K562 (cell line): ENCODE results near the gene FYB1. TPM values are rescaled to one million over a fixed set of nuclear protein-coding genes. Genes with fewer than 3 reads are reported as not detected.

Experiments
- DEAF1 ChIP-seq: fragments of 450-650 bp; formaldehyde crosslinking; IDR thresholded peaks from 2 replicates; pipeline ENCODE4 v1.4.0; 2020; ENCODE audit warnings: mild to moderate bottlenecking, moderate library complexity
- HDAC1 ChIP-seq, 2 experiments: fragments of 450-650 bp; IDR thresholded peaks; 2 replicates each; pipeline ENCODE4 v1.6.1; 2016 to 2017; ENCODE audit warnings: inconsistent platforms in 1 of 2, mild to moderate bottlenecking in 1 of 2, moderate library complexity in 1 of 2
- JUND ChIP-seq, 2 experiments: IDR thresholded peaks; 2 replicates in 1 of 2; 3 replicates in 1 of 2; pipeline ENCODE4 v1.6.1; 2011; ENCODE audit warnings: borderline replicate concordance in 2 of 2, low read depth in 2 of 2, low read length in 2 of 2, improper control_type of control experiment in 1 of 2, missing biosample characterization in 1 of 2, missing genetic modification characterization in 1 of 2, missing genetic modification reagents in 1 of 2
- KAT7 ChIP-seq: sonication (generic); formaldehyde crosslinking; IDR thresholded peaks from 2 replicates; pipeline ENCODE4 v1.8.0; 2022; ENCODE audit warnings: missing genetic modification reagents, mild to moderate bottlenecking, borderline replicate concordance
- KDM5B ChIP-seq: fragments of 200-600 bp; sonication (generic); IDR thresholded peaks from 2 replicates; pipeline ENCODE4 v1.6.1; 2012; ENCODE audit warnings: low read depth, mild to moderate bottlenecking, moderate library complexity, low read length, control low read depth, inconsistent platforms; ENCODE audit not compliant: insufficient replicate concordance
- LARP7 ChIP-seq: fragments of 450-650 bp; IDR thresholded peaks from 2 replicates; pipeline ENCODE4 v1.6.1; 2016
- MTA3 ChIP-seq: fragments of 450-650 bp; formaldehyde crosslinking; IDR thresholded peaks from 2 replicates; pipeline ENCODE4 v1.6.1; 2017; ENCODE audit warnings: mild to moderate bottlenecking, borderline replicate concordance
- POLR3G ChIP-seq: IDR thresholded peaks from 2 replicates; pipeline ENCODE4 v1.6.1; 2011; ENCODE audit not compliant: insufficient read length, insufficient replicate concordance; ENCODE audit errors: extremely low read depth
- PYGO2 ChIP-seq: fragments of 450-650 bp; IDR thresholded peaks from 2 replicates; pipeline ENCODE4 v1.6.1; 2016; ENCODE audit warnings: mild to moderate bottlenecking, missing genetic modification characterization, moderate library complexity, missing compliant biosample characterization
- RBM39 ChIP-seq: fragments of 200-400 bp; formaldehyde crosslinking; optimal IDR thresholded peaks from 2 replicates; pipeline ENCODE3; 2018; ENCODE audit warnings: low read depth, low read length
- SMAD1 ChIP-seq: fragments of 150-350 bp; IDR thresholded peaks from 2 replicates; pipeline ENCODE4 v1.6.1; 2014; ENCODE audit warnings: low read length, low read depth; ENCODE audit not compliant: partially characterized antibody
- THAP12 ChIP-seq: fragments of 250-450 bp; sonication (Bioruptor Pico); IDR thresholded peaks from 2 replicates; pipeline ENCODE4 v1.9.0; 2021; ENCODE audit warnings: mild to moderate bottlenecking, inconsistent platforms
- U2AF2 ChIP-seq: fragments of 200-400 bp; formaldehyde crosslinking; optimal IDR thresholded peaks from 2 replicates; pipeline ENCODE3; 2017; ENCODE audit warnings: low read depth, mild to moderate bottlenecking, low read length
- ZBED1 ChIP-seq: IDR thresholded peaks from 2 replicates; pipeline ENCODE4 v1.6.1; 2014
- ZBTB11 ChIP-seq, 3 experiments: fragments of 200-800 bp in 1 of 3; fragments of 250-450 bp in 1 of 3; fragments of 450-650 bp in 1 of 3; sonication (Bioruptor Pico) in 1 of 3; sonication (Bioruptor generic) in 1 of 3; formaldehyde crosslinking in 1 of 3; IDR thresholded peaks; 2 replicates each; pipeline versions ENCODE4 v1.6.1 to v1.8.0; 2016 to 2022; ENCODE audit warnings: mild to moderate bottlenecking in 2 of 3, missing genetic modification characterization in 2 of 3, missing compliant biosample characterization in 1 of 3, moderate library complexity in 1 of 3
- ZNF124 ChIP-seq: sonication (generic); formaldehyde crosslinking; IDR thresholded peaks from 2 replicates; pipeline ENCODE4 v1.8.1; 2022; ENCODE audit warnings: missing genetic modification reagents
- ZNF263 ChIP-seq: sonication (generic); formaldehyde crosslinking; IDR thresholded peaks from 2 replicates; pipeline ENCODE4 v1.8.0; 2022; ENCODE audit warnings: mild to moderate bottlenecking, missing genetic modification reagents, borderline replicate concordance
- ZNF282 ChIP-seq: sonication (generic); formaldehyde crosslinking; IDR thresholded peaks from 2 replicates; pipeline ENCODE4 v1.8.1; 2023; ENCODE audit warnings: missing genetic modification reagents
- ZNF354B ChIP-seq: fragments of 250-450 bp; sonication (Bioruptor Pico); IDR thresholded peaks from 2 replicates; pipeline ENCODE4 v1.4.0; 2020
- ZNF589 ChIP-seq: fragments of 200-800 bp; sonication (Bioruptor generic); IDR thresholded peaks from 2 replicates; pipeline ENCODE4 v1.6.1; 2016; ENCODE audit warnings: low read depth, missing genetic modification characterization, missing compliant biosample characterization
- polyA plus RNA-seq, 8 experiments: library from polyadenylated mRNA; depleted of rRNA in 4 of 8; stranded (reverse) in 5 of 8; unstranded in 3 of 8; fragments of >200 nt; fragmentation: Nextera tagmentation in 2 of 8; fragmentation: Illumina TruSeq in 1 of 8; extraction: Ambion mirVana in 2 of 8; extraction: Trizol in 1 of 8; gene quantifications; 2 replicates each; pipeline versions ENCODE4 v1.2.1 to v1.2.3, GENCODE V29; 2011 to 2014; ENCODE audit warnings: inconsistent platforms in 1 of 8, missing spikeins in 1 of 8
- total RNA-seq, 7 experiments: library from RNA; depleted of rRNA in 6 of 7; stranded (reverse); fragments of >200 nt in 6 of 7; fragmentation: Illumina TruSeq in 2 of 7; extraction: Trizol in 2 of 7; gene quantifications; 2 replicates each; pipeline versions ENCODE4 v1.2.1 to v1.2.3, GENCODE V29; 2011 to 2021; ENCODE audit warnings: low replicate concordance in 1 of 7

The FYB1 gene
- total and polyA plus RNA-seq, 9 of the 15 experiments (the other 6 are each of a cell fraction or from before 2014, with no cell fraction given) = 4.7 to 31.5 (median 9.7) TPM

GRCh38 chr5:39194466-39195136 lies 24.8 kb downstream of the FYB1 start (continued):
- TF ChIP-seq HDAC1 (IDR thresholded peaks at IDR 0.05) (peak; percentile 10 to 96; a peak in 3 of 4 replicates), ZBED1 (no peak), ZNF589 (no peak), ZNF263 (CRISPR knock-in tag) (no peak), ZNF124 (no peak), KDM5B (no peak), RBM39 (no peak), POLR3G (no peak), DEAF1 (CRISPR knock-in tag) (no peak), MTA3 (peak; percentile 62; the same call in 1 of the 2 replicates), U2AF2 (no peak), ZNF282 (CRISPR knock-in tag) (no peak), PYGO2 (tag) (peak; percentile 37; the same call in 1 of the 2 replicates), KAT7 (CRISPR knock-in tag) (0 out of 2 replicates have a peak, but pooled peaks have one; percentile 51), JUND (IDR thresholded peaks at IDR 0.05; ENCODE audit: borderline replicate concordance, low read depth, low read length) (0 out of 2 replicates have a peak, but pooled peaks have one; percentile 17), JUND (tag; IDR thresholded peaks at IDR 0.05; ENCODE audit: borderline replicate concordance, low read depth, low read length) (no peak; the same call in 1 of the 3 replicates), ZBTB11 (CRISPR knock-in tag; IDR thresholded peaks at IDR 0.05) (peak in 1 of 3 experiments; percentile 50; a peak in 2 of 6 replicates), LARP7 (peak; percentile 63; the same call in 1 of the 2 replicates), SMAD1 (peak; percentile 80), ZNF354B (no peak), THAP12 (CRISPR knock-in tag) (no peak)
